Spleen (tissue), 7 donors: ENCODE data around the gene PWP1.

Source experiments
- POLR2AphosphoS5 ChIP-seq, 3 donors: sonication (generic); formaldehyde crosslinking; IDR thresholded peaks; one replicate each; pipeline ENCODE4 v1.5.1; 2017; ENCODE audit warnings: antibody characterized with exemption in 3 of 3
- TF ChIP-seq, protein P1 (sequence below), 11 experiments: fragments of 200-600 bp in 7 of 11; fragments of 450-650 bp in 4 of 11; sonication (generic) in 4 of 11; IDR thresholded peaks in 8 of 11; conservative IDR thresholded peaks in 3 of 11; 1 replicate in 7 of 11; 2 replicates in 4 of 11; pipeline versions ENCODE4 v1.4.0 to v1.8.0; 2016 to 2021; ENCODE audit warnings: antibody characterized with exemption in 11 of 11, inconsistent platforms in 4 of 11, mild to moderate bottlenecking in 1 of 11
- donor health status: DM: no; HTN: no; CAD: no; lungs with moderate emphysema.
- donor health status: DM: no; HTN: no; CAD: no.
- donor health status: DM: no; HTN: no; CAD: no.

DNA sequence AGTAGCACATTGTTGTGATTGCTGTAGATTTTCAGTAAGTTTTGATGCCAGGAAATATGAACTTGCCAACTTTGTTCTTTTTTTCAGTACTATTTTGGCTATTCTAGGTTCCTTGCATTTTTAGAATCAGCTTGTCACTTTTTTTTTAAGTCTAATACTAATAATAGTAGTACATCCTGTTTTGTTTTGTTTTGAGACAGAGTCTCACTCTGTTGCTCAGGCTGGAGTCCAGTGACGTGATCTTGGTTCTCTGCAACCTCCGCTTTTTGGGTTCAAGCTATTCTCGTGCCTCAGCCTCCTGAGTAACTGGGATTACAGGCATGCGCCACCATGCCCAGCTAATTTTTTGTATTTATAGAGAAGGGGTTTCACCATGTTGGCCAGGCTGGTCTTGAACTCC is 16.5 kb downstream of the PWP1 start:
- TF ChIP-seq POLR2AphosphoS5 (IDR thresholded peaks at IDR 0.05), result no peak
- TF ChIP-seq, protein P1, sequence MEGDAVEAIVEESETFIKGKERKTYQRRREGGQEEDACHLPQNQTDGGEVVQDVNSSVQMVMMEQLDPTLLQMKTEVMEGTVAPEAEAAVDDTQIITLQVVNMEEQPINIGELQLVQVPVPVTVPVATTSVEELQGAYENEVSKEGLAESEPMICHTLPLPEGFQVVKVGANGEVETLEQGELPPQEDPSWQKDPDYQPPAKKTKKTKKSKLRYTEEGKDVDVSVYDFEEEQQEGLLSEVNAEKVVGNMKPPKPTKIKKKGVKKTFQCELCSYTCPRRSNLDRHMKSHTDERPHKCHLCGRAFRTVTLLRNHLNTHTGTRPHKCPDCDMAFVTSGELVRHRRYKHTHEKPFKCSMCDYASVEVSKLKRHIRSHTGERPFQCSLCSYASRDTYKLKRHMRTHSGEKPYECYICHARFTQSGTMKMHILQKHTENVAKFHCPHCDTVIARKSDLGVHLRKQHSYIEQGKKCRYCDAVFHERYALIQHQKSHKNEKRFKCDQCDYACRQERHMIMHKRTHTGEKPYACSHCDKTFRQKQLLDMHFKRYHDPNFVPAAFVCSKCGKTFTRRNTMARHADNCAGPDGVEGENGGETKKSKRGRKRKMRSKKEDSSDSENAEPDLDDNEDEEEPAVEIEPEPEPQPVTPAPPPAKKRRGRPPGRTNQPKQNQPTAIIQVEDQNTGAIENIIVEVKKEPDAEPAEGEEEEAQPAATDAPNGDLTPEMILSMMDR (IDR thresholded peaks at IDR 0.05 in 8 of 11, conservative IDR thresholded peaks at IDR 0.05 in 3 of 11), result no peak
